ENCODE results near the gene TMEM205. TPM values are rescaled to one million over a fixed set of nuclear protein-coding genes. Genes with fewer than 3 reads are reported as not detected.
"Not testable (repeated sequence)": the region's sequence is repeated elsewhere in the genome, so short reads cannot be mapped to it uniquely, and the experiment has no call there.

Gene TMEM205
- total RNA-seq, 6 donors from 2014 or later: 85.9 to 260 (median 132) TPM

DNA sequence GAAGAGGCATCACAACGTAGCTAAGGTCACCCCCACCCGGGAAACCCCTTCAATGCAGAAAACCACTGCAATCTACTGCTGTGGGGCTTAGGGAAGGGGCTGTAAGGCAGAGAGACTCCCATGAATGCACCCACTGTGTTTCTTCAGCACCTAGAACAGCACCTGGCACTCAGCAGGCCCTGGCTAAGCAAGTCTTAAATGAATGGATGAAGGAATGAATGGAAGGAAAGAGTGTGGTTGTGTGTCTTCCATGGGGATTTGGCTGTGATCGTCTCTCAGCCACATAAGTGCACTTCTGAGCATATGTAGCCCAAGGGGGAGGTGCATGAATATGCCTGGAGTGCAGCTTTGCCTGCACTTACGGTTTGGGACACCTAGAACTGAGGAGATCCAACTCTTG, 3.1 kb upstream of the TMEM205 start:
- Histone ChIP-seq H3K9me3 (peaks cover 0 to 5% (median 1%) of the 10 kb centered on the region in 4 donors), H3K27me3 (no peaks in the 10 kb centered on the region), H3K27ac (no peak overlapping the region), H3K4me1 (peaks cover 20 to 27% (median 22%) of the 10 kb centered on the region in 4 donors), H3K4me3 (no peak overlapping the region), H3K36me3 (no peaks in the 10 kb centered on the region)
- WGBS, 2 donors: 88 to 96% methylated on average over 4 of the region's 4 CpGs
- TF ChIP-seq, protein P1, sequence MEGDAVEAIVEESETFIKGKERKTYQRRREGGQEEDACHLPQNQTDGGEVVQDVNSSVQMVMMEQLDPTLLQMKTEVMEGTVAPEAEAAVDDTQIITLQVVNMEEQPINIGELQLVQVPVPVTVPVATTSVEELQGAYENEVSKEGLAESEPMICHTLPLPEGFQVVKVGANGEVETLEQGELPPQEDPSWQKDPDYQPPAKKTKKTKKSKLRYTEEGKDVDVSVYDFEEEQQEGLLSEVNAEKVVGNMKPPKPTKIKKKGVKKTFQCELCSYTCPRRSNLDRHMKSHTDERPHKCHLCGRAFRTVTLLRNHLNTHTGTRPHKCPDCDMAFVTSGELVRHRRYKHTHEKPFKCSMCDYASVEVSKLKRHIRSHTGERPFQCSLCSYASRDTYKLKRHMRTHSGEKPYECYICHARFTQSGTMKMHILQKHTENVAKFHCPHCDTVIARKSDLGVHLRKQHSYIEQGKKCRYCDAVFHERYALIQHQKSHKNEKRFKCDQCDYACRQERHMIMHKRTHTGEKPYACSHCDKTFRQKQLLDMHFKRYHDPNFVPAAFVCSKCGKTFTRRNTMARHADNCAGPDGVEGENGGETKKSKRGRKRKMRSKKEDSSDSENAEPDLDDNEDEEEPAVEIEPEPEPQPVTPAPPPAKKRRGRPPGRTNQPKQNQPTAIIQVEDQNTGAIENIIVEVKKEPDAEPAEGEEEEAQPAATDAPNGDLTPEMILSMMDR (IDR thresholded peaks at IDR 0.05): no peak
- no peak for TF ChIP-seq POLR2A (IDR thresholded peaks at IDR 0.05)
- ATAC-seq (ENCODE audit: low FRiP score in 2 of 2) (no peak), DNase-seq (no peak)

GRCh38 chr19:11347546-11348039, 1.5 kb upstream of the TMEM205 start:
- Histone ChIP-seq H3K4me3 (no peak overlapping the region), H3K9me3 (peaks cover 0 to 5% (median 1%) of the 10 kb centered on the region in 4 donors), H3K36me3 (peaks cover 0 to 4% (median 2%) of the 10 kb centered on the region in 4 donors), H3K27me3 (no peaks in the 10 kb centered on the region), H3K4me1 (peaks cover 23 to 33% (median 27%) of the 10 kb centered on the region in 4 donors), H3K27ac (peak overlapping the region in 1 of 4 donors; percentile 90)
- 74 to 75% methylated on average over 7 of the region's 7 CpGs for WGBS, 2 donors
- ATAC-seq (ENCODE audit: low FRiP score in 2 of 2): no peak
- no peak for DNase-seq
- TF ChIP-seq POLR2AphosphoS5 (IDR thresholded peaks at IDR 0.05) (no peak), EP300 (IDR thresholded peaks at IDR 0.05) (no peak), POLR2A (IDR thresholded peaks at IDR 0.05) (no peak)
- TF ChIP-seq, protein P1 (IDR thresholded peaks at IDR 0.05): no peak

DNA sequence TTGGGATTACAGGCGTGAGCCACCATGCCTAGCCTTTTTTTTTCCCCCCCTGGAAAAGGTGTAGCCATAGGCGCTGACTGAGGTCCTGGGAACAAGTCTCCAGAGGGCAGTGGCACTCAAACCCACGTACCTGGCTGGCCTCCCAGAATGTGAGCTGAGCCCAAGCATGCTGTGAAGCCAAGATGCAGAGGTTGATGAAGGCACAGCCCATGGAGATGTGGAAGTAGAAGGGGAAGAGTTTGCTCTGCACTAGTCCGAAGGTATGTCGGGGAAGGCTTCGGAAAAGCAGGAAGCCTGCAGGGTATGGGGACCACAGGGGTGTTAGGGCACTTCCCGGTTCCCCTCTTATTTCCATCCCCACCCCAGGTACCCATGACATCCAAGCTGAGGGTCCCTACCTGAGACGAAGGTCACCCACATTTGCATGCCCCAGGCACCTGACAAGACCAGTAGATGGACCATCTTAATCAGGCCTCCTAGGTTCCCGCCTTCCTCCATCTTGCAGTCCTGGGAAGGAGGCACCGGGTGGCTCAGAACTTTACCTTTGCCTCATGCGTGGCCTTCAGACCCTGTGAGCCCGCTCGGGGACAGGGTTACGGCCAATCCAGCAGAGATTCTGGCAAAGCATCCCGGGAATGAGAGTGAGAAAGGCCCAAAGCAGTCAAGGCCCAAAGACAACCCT, 805 bp downstream of the TMEM205 start:
- no peak for ATAC-seq (ENCODE audit: low FRiP score in 2 of 2)
- H3K36me3 ChIP-seq: peaks cover 0 to 4% (median 2%) of the 10 kb centered on the region in 4 donors
- H3K4me1 ChIP-seq: peaks cover 23 to 36% (median 27%) of the 10 kb centered on the region in 4 donors
- peaks cover 0 to 5% (median 1%) of the 10 kb centered on the region in 4 donors for H3K9me3 ChIP-seq
- H3K4me3 ChIP-seq: peak overlapping the region in 3 of 4 donors; percentile 67 to 83 (median 82)
- DNase-seq: no peak
- no peaks in the 10 kb centered on the region for H3K27me3 ChIP-seq
- H3K27ac ChIP-seq: peak overlapping the region; percentile 80 to 91 (median 90)
- 46 to 58% methylated on average over 13 to 15 of the region's 15 CpGs for WGBS, 2 donors
- TF ChIP-seq POLR2AphosphoS5 (IDR thresholded peaks at IDR 0.05): no peak
- no peak for TF ChIP-seq POLR2A (IDR thresholded peaks at IDR 0.05)
- TF ChIP-seq, protein P1 (IDR thresholded peaks at IDR 0.05): no peak
- TF ChIP-seq EP300 (IDR thresholded peaks at IDR 0.05): no peak

DNA sequence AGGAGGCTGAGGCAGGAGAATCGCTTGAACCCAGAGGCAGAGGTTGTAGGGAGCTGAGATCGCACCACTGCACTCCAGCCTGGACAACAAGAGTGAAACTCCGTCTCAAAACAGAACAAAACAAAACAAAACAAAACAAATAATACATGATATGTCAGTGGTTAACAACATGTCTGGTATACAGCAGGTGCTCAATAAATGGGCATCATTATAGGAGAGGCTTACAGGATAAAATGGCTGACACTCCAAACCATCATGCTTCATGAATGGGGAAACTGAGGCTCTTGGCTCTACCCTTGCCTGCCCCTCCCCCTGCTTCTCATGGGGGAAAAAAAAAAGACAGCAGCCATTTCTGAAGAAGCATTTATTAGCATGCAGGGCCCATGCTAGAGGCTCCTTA, 3.6 kb downstream of the TMEM205 start:
- no peak overlapping the region for H3K4me3 ChIP-seq
- no peaks in the 10 kb centered on the region for H3K27me3 ChIP-seq
- no peaks in the 10 kb centered on the region for H3K9me3 ChIP-seq
- TF ChIP-seq POLR2A (IDR thresholded peaks at IDR 0.05) (no peak), EP300 (IDR thresholded peaks at IDR 0.05) (no peak), POLR2AphosphoS5 (IDR thresholded peaks at IDR 0.05) (no peak)
- TF ChIP-seq, protein P1 (IDR thresholded peaks at IDR 0.05): no peak
- no peak overlapping the region for H3K27ac ChIP-seq
- peaks cover 42 to 59% (median 45%) of the 10 kb centered on the region in 4 donors for H3K4me1 ChIP-seq
- DNase-seq (no peak), ATAC-seq (ENCODE audit: low FRiP score in 2 of 2) (no peak)
- 94 to 95% methylated on average over 3 of the region's 3 CpGs for WGBS, 2 donors
- peaks cover 0 to 4% (median 2%) of the 10 kb centered on the region in 4 donors for H3K36me3 ChIP-seq

GRCh38 chr19:11340099-11340467, 6.0 kb downstream of the TMEM205 start:
- Histone ChIP-seq H3K36me3 (peaks cover 0 to 27% (median 17%) of the 10 kb centered on the region in 4 donors), H3K4me3 (peak overlapping the region in 2 of 4 donors; percentile 70 to 96), H3K4me1 (peaks cover 31 to 45% (median 33%) of the 10 kb centered on the region in 4 donors), H3K27ac (peak overlapping the region in 3 of 4 donors; percentile 89 to 94 (median 94))
- not testable (repeated sequence) for DNase-seq; ATAC-seq (ENCODE audit: low FRiP score in 2 of 2); H3K9me3 ChIP-seq; H3K27me3 ChIP-seq
- WGBS, 2 donors: 82 to 87% methylated on average over 8 of the region's 8 CpGs
